A673 (cell line): Measurements from ENCODE around the gene SIK2. TPM values are rescaled to one million over a fixed set of nuclear protein-coding genes. Genes with fewer than 3 reads are reported as not detected.

ENCODE experiments used
- BruUV-seq: library from RNA; stranded (reverse); fragments of 400-500 nt; replicated peaks from 2 replicates; lab custom pipeline; 2021; lab: Mats Ljungman, UMichigan
- CTCF ChIA-PET: fragments of 300-600 bp; sonication (Branson Sonifier 250); formaldehyde crosslinking; loops from one replicate; lab custom pipeline; 2022; ENCODE audit warnings: antibody characterized with exemption; lab: Charles Lee
- POLR2A ChIA-PET: fragments of 300-600 bp; sonication (Branson Sonifier 250); formaldehyde crosslinking; loops from one replicate; lab custom pipeline; 2022; ENCODE audit warnings: antibody characterized with exemption; ENCODE audit not compliant: low non-redundant PET; lab: Charles Lee
- DNase-seq: peaks from one replicate; pipeline ENCODE4 v3.0.0-alpha.2; 2015; ENCODE audit warnings: low spot score
- H3K27ac ChIP-seq: fragments of 200-600 bp; sonication (generic); 2 replicates; pipeline ENCODE4 v1.5.1; 2016; ENCODE audit warnings: mixed run types, low read depth, mild to moderate bottlenecking, mixed read lengths, antibody characterized with exemption, low read length; ENCODE audit not compliant: poor library complexity, severe bottlenecking
- H3K27me3 ChIP-seq: fragments of 200-600 bp; sonication (generic); replicated peaks from 2 replicates; pipeline ENCODE4 v1.6.1; 2017; ENCODE audit warnings: mixed run types, low read depth, mild to moderate bottlenecking, mixed read lengths, antibody characterized with exemption, low read length; ENCODE audit not compliant: insufficient read depth, poor library complexity
- H3K36me3 ChIP-seq: fragments of 200-600 bp; sonication (generic); 2 replicates; pipeline ENCODE4 v1.6.1; 2016; ENCODE audit warnings: mixed run types, mild to moderate bottlenecking, mixed read lengths, antibody characterized with exemption, low read length; ENCODE audit not compliant: insufficient read depth, poor library complexity, severe bottlenecking
- H3K4me1 ChIP-seq: fragments of 200-600 bp; sonication (generic); 2 replicates; pipeline ENCODE4 v1.6.1; 2017; ENCODE audit warnings: mixed run types, mild to moderate bottlenecking, mixed read lengths, antibody characterized with exemption, low read length; ENCODE audit not compliant: insufficient read depth, poor library complexity, severe bottlenecking
- H3K4me3 ChIP-seq: fragments of 200-600 bp; sonication (generic); 2 replicates; pipeline ENCODE4 v1.5.1; 2016; ENCODE audit warnings: low read depth, mixed run types, mild to moderate bottlenecking, mixed read lengths, low read length; ENCODE audit not compliant: poor library complexity, severe bottlenecking
- H3K9me3 ChIP-seq: fragments of 200-600 bp; sonication (generic); 2 replicates; pipeline ENCODE4 v1.6.1; 2016; ENCODE audit warnings: mixed run types, low read depth, mild to moderate bottlenecking, mixed read lengths, antibody characterized with exemption, low read length; ENCODE audit not compliant: poor library complexity, severe bottlenecking
- EZH2 ChIP-seq: fragments of 200-600 bp; sonication (generic); IDR thresholded peaks from 2 replicates; pipeline ENCODE4 v1.6.1; 2017; ENCODE audit warnings: borderline replicate concordance, low read depth, mild to moderate bottlenecking, mixed read lengths, antibody characterized with exemption, low read length; ENCODE audit not compliant: poor library complexity, severe bottlenecking
- intact Hi-C: fragments of 100-400 bp; cut with micrococcal nuclease; formaldehyde crosslinking; loops from one replicate; pipeline ENCODE4 v1.10.0; 2022; ENCODE audit not compliant: unreplicated experiment
- total RNA-seq: library from RNA; stranded (reverse); gene quantifications from 2 replicates; pipeline ENCODE4 v1.2.3, GENCODE V29; 2021
- TF ChIP-seq, protein P1 (sequence below): fragments of 300-800, 200-600 bp; sonication (generic); conservative IDR thresholded peaks from 2 replicates; pipeline ENCODE4 v1.5.1; 2017; ENCODE audit warnings: low read depth, mild to moderate bottlenecking, antibody characterized with exemption, low read length, moderate library complexity, mixed read lengths

SIK2 gene
- total RNA-seq, 1 experiment from 2014 or later = 18.7 TPM

GRCh38 chr11:111696556-111696955 is 94.3 kb downstream of the SIK2 start:
- intact Hi-C loops = no loop called here
- Histone ChIP-seq H3K4me3 (no peak overlapping the region), H3K9me3 (no peaks in the 10 kb centered on the region), H3K4me1 (no peaks in the 10 kb centered on the region), H3K36me3 (no peaks in the 10 kb centered on the region), H3K27ac (no peak overlapping the region), H3K27me3 (no peaks in the 10 kb centered on the region)
- BruUV-seq = no TSS peak
- no peak for DNase-seq
- ChIA-PET CTCF (no interaction called here), POLR2A (no interaction called here)
- TF ChIP-seq, protein P1, sequence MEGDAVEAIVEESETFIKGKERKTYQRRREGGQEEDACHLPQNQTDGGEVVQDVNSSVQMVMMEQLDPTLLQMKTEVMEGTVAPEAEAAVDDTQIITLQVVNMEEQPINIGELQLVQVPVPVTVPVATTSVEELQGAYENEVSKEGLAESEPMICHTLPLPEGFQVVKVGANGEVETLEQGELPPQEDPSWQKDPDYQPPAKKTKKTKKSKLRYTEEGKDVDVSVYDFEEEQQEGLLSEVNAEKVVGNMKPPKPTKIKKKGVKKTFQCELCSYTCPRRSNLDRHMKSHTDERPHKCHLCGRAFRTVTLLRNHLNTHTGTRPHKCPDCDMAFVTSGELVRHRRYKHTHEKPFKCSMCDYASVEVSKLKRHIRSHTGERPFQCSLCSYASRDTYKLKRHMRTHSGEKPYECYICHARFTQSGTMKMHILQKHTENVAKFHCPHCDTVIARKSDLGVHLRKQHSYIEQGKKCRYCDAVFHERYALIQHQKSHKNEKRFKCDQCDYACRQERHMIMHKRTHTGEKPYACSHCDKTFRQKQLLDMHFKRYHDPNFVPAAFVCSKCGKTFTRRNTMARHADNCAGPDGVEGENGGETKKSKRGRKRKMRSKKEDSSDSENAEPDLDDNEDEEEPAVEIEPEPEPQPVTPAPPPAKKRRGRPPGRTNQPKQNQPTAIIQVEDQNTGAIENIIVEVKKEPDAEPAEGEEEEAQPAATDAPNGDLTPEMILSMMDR = no peak
- TF ChIP-seq EZH2 = no peak

DNA sequence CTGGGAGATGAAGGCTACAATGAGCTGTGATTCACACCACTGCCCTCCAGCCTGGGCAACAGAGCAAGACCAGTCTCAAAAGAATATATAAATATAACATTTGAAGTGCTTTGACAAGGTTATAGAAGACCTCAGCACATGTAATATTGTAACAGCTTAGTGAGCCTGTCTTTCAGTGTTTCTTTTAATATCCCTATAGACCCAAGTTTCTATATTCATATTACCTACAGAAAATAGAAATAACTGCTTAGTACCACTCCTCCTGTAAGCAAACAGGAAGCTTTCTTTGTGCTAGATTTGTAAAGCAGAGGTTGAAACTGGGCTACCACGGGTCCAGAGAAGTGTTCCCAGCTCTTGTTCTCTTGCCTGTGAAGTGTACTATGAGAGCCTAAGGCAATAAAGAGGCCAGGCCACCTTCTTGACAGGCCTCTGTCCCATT is 95.7 kb downstream of the SIK2 start:
- no TSS peak for BruUV-seq
- CTCF ChIA-PET = no interaction called here

GRCh38 chr11:111698852-111699559 is 96.8 kb downstream of the SIK2 start:
- CTCF ChIA-PET = interaction anchor here (0.6 kb wide), 1 partner anchor 233 kb away, joined by 3 read pairs; no protein-coding TSS in a partner anchor
- BruUV-seq = no TSS peak
- POLR2A ChIA-PET = interaction anchor here (0.5 kb wide), 2 partner anchors 34 to 871 kb away, joined by 3 read pairs; no protein-coding TSS in a partner anchor
- no peaks in the 10 kb centered on the region for H3K27me3 ChIP-seq
- intact Hi-C loops = no loop called here
- TF ChIP-seq, protein P1 = no peak
- TF ChIP-seq EZH2 = no peak
- peaks cover 3% of the 10 kb centered on the region for H3K36me3 ChIP-seq
- DNase-seq = no peak
- H3K4me3 ChIP-seq = no peak overlapping the region
- H3K9me3 ChIP-seq = no peaks in the 10 kb centered on the region
- no peaks in the 10 kb centered on the region for H3K4me1 ChIP-seq
- no peak overlapping the region for H3K27ac ChIP-seq

More for the DNA sequence above, 95.7 kb downstream of the SIK2 start:
- POLR2A ChIA-PET = no interaction called here
- no peak for DNase-seq
- no peak for TF ChIP-seq EZH2
- TF ChIP-seq, protein P1 = no peak
- Histone ChIP-seq H3K27me3 (no peaks in the 10 kb centered on the region), H3K4me3 (no peak overlapping the region), H3K4me1 (no peaks in the 10 kb centered on the region), H3K9me3 (no peaks in the 10 kb centered on the region), H3K36me3 (no peaks in the 10 kb centered on the region), H3K27ac (no peak overlapping the region)
- intact Hi-C loops = no loop called here
